GM20000 (cell line): Measurements from ENCODE around the gene RAB11FIP3.
A peak's percentile ranks its signal among the peaks of the same experiment; 100 is the strongest.

Source experiments
- DNase-seq: peaks from one replicate; pipeline ENCODE4 v3.0.0; 2012; ENCODE audit warnings: low spot score
- CTCF ChIP-seq: IDR thresholded peaks from 2 replicates; pipeline ENCODE4 v1.5.1; 2012; ENCODE audit warnings: mild to moderate bottlenecking, control low read depth; ENCODE audit errors: extremely low read depth, missing control alignments

RAB11FIP3 gene

GRCh38 chr16:566475-567372, 141.3 kb downstream of the RAB11FIP3 start, which contains the start of gene NHLRC4:
TSS of gene NHLRC4 (plus strand) at chr16:567005. CDS start at chr16:568048, 1,043 bp downstream.
- DNase-seq: peak; percentile 95
- TF ChIP-seq CTCF: no peak

- TF ChIP-seq CTCF: no peak
- DNase-seq: no peak
Measured at GRCh38 chr16:567373-568256, 142.2 kb downstream of the RAB11FIP3 start.

GRCh38 chr16:568401-569258, 143.2 kb downstream of the RAB11FIP3 start:
- no peak for DNase-seq
- no peak for TF ChIP-seq CTCF

GRCh38 chr16:569445-570254, 144.2 kb downstream of the RAB11FIP3 start, which contains the start of gene PIGQ:
TSS of gene PIGQ (plus strand) at chr16:569968. CDS start at chr16:574075, 4,107 bp downstream.
- TF ChIP-seq CTCF: no peak
- DNase-seq: peak; percentile 97
